H7 (cell line): ENCODE measurements around the gene MYH11. TPM values are rescaled to one million over a fixed set of nuclear protein-coding genes. Genes with fewer than 3 reads are reported as not detected.
A peak's percentile ranks its signal among the peaks of the same experiment; 100 is the strongest.
"Not testable (repeated sequence)": the region's sequence is repeated elsewhere in the genome, so short reads cannot be mapped to it uniquely, and the experiment has no call there.

ENCODE experiments used
- DNase-seq: peaks from one replicate; pipeline ENCODE4 v3.0.0; 2012
- H3K27me3 ChIP-seq: 2 replicates; pipeline ENCODE4 v1.6.0; 2011; ENCODE audit warnings: mild to moderate bottlenecking, low read length; ENCODE audit not compliant: control insufficient read depth, insufficient read depth
- H3K36me3 ChIP-seq: replicated peaks from 2 replicates; pipeline ENCODE4 v1.5.1; 2011; ENCODE audit warnings: low read length; ENCODE audit not compliant: control insufficient read depth, insufficient read depth
- H3K4me3 ChIP-seq: 2 replicates; pipeline ENCODE4 v1.5.1; 2011; ENCODE audit warnings: low read depth, mild to moderate bottlenecking, control low read depth, low read length, moderate library complexity; ENCODE audit not compliant: insufficient read depth
- total RNA-seq: library from RNA; depleted of rRNA; stranded (reverse); fragments of >200 nt; shearing (Covaris generic); gene quantifications from 2 replicates; pipeline ENCODE4 v1.2.3, GENCODE V29; 2014

MYH11 gene
- total RNA-seq, 1 experiment from 2014 or later: not detected

DNA sequence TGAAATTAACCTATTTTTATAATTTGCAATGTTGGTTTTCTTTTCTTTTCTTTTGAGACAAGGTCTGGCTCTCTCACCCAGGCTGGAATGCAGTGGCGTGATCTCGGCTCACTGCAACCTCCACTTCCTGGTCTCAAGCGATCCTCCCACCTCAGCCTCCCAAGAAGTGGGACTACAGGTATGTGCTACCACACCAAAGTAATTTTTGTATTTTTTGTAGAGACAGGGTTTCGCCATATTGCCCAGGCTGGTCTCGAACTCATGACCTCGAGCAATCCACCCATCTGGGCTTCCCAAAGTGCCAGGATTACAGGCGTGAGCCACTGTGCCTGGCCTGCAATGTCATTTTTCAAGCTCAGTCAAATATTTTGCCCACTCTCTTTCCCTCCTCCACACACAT lies 36.0 kb downstream of the MYH11 start:
- Histone ChIP-seq H3K27me3 (no peaks in the 10 kb centered on the region), H3K4me3 (no peak overlapping the region), H3K36me3 (no peaks in the 10 kb centered on the region)
- DNase-seq: no peak

DNA sequence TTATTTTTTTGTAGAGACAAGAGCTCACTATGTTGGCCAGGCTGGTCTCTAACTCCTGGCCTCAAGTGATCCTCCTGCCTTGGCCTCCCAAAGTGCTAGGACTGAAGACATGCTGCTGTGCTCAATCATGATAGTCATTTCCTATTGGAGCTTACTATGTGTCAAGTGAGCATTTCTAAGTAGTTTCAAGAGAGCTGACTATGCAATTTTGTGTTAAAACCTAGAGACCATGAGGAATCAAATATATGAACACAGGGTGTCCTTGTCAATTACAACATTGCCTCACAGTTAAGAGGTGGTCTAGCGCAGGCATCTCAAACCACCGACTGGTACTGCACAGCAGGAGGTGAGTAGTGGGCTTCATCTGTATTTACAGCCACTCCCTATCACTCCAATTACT lies 37.8 kb downstream of the MYH11 start:
- Histone ChIP-seq H3K27me3 (no peaks in the 10 kb centered on the region), H3K4me3 (no peak overlapping the region), H3K36me3 (no peaks in the 10 kb centered on the region)
- no peak for DNase-seq

DNA sequence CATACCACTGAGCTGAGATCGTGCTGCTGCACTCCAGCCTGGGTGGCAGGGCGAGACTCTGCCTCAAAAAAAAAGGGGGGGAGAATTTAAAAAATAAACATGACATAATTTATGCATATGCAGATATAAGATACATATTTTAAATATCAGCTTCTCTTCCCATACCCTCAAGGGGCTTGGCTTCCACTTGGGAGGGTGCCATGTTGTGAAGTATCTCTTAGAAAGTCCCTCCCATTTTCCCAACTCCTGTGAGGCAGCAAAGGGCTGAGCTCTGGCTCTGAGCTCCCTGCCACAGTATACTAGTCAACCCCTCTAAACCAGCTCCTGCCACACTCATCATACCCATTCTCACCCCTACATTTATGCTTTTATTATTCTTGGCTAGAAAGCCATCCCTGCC lies 39.4 kb downstream of the MYH11 start:
- no peak for DNase-seq
- H3K27me3 ChIP-seq: no peaks in the 10 kb centered on the region
- no peak overlapping the region for H3K4me3 ChIP-seq
- no peaks in the 10 kb centered on the region for H3K36me3 ChIP-seq

DNA sequence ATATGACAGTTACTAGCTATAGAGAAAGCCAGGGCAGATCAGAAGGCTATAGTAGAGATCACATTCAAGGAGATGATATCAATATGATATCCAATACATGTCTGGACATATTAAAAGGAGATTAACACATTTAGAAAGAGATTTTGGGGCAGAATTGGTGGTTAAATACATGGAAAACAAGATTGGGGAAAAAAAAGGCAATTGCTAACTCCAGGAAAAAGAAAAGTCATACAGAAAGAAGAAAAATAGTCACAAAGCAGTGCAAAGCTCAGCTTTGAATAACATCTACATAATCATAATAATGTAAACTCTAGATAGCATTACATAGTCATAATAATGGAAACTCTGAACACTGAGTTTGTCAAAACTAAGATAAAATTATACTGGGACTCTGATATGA lies 40.6 kb downstream of the MYH11 start:
- no peak overlapping the region for H3K4me3 ChIP-seq
- no peak for DNase-seq
- H3K36me3 ChIP-seq: no peaks in the 10 kb centered on the region
- no peaks in the 10 kb centered on the region for H3K27me3 ChIP-seq

DNA sequence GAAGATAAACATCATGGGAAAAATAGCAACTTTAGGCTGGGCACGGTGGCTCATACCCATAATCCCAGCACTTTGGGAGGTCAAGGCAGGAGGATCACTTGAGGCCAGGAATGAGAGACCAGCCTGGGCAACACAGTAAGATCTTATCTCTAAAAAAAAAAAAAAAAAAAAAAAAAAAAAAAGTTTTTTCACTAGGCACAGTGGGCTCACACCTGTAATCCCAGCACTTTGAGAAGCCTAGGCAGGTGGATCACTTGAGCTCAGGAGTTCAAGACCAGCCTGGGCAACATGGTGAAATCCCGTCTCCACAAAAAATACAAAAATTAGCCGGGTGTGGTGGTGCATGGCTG lies 44.5 kb downstream of the MYH11 start:
- not testable (repeated sequence) for DNase-seq, H3K36me3 ChIP-seq, H3K4me3 ChIP-seq, H3K27me3 ChIP-seq

DNA sequence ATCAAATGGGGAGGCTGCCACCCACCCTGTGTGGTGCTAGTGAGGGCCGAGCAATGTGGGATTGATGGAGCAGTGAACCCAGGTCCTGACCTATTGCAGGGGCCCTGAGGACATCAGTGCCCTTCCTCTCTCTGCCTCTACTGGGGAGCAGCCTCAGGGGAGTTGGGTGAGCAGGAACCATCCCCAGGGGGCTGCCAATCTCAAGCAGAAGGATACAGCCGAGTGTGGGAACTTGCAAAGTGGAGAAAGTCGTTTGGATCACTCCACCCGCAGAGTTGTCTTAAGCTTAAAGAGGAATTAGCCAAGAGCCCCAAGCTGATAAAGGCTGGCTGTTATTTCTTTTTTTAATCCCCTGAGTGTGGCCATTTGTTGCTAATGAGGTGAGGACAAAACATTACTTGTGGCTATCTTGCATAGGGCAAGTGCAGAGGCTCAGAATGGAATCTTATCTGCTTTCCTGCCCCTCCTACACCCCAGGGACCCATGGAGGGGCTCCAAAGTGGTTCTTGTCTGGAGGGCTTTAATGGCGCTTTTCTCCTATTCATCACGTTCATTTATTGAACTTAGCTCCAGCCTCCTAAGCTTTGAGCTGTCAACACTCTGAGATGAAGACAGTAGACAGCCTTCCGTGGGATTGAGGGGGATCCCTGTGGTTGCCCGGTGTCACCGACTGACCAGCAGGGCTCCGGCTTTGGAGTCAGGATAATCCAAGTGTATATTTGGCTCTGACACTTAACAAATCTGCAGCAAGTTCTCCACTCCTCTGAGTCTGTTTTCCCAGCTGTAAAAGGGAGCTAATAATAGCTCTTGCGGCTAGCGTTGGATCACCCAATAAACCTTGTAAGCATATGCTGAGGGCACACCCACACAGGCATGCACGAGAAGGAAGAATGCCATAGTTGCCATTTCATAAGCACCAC lies 45.1 kb downstream of the MYH11 start:
- H3K27me3 ChIP-seq: no peaks in the 10 kb centered on the region; the same call in 1 of the 2 replicates
- H3K36me3 ChIP-seq: no peaks in the 10 kb centered on the region
- no peak for DNase-seq
- H3K4me3 ChIP-seq: no peak overlapping the region

DNA sequence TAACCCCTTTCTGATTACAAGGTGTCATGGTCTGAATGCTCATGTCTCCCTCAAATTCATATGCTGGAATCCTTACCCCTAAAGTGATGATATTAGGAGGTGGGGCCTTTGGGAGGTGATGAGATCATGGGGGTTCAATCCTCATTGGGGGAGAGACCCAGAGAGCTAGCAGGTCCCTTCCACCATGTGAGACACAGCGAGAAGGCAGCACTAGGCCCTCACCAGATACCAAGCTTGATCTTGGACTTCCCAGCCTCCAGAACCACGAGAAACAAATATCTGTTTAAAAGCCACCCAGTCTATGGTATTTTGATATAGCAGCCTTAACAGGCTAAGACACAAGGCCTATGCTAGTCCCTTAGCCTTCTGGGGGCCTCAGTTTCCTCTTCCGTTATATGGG lies 45.9 kb downstream of the MYH11 start:
- DNase-seq: no peak
- H3K36me3 ChIP-seq: no peaks in the 10 kb centered on the region
- no peaks in the 10 kb centered on the region; the same call in 1 of the 2 replicates for H3K27me3 ChIP-seq
- H3K4me3 ChIP-seq: no peak overlapping the region

DNA sequence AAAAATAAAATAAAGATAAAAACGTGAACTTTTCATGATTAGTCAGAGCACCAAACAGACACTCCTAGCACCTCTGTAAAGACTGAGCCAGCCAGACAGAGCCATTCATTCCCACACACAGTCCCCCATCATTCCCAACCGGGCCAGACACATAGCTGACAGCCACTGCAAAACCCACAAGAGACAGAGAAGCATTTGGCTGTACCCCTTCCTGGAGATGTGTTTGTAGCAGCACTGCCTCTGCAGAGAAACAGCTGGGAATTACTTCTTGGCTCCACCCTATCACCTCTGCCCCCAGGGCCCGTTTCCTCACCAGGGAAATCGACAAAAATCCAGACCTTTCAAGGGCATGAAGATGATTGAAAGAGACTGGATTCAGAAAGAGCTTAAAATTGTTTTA lies 46.4 kb downstream of the MYH11 start:
- Histone ChIP-seq H3K36me3 (no peaks in the 10 kb centered on the region), H3K27me3 (no peaks in the 10 kb centered on the region; the same call in 1 of the 2 replicates), H3K4me3 (no peak overlapping the region)
- DNase-seq: no peak

DNA sequence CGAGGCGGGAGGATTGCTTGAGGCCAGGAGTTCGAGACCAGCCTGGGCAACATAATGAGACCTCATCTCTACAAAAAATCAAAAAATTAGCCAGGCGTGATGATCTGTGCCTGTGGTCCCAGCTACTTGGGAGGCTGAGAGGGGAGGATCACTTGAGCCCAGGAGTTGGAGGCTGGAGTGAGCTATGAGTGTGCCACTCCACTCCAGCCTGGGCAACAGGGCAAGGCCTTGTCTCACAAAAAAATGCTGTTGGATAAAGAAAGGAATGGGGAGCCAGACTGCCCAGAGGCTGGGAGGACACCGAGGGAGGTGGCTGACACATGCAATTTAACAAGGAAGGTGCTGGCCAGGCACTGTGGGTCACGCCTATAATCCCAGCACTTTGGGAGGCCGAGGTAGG lies 47.5 kb downstream of the MYH11 start:
- not testable (repeated sequence) for H3K36me3 ChIP-seq, H3K27me3 ChIP-seq, H3K4me3 ChIP-seq, DNase-seq

DNA sequence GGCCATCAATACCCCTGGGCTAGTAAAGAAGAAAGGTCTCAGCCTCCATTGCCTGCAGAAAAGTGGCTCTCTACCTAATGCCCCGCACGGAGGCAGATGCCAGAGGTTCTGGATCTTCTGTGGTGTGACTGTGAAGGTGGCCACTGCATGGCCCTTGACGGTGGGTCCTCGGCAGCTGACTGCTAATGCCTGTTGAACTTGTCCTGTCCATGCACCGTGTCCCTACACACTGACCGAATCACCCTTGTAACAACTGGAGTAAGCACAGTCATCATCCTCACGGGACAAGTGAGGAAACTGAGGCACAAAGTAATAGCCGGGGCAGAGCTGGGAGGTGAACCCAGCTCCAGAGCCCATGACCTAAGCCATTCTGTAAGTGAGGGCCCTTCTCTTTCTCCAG lies 48.8 kb downstream of the MYH11 start:
- no peaks in the 10 kb centered on the region for H3K36me3 ChIP-seq
- no peak overlapping the region for H3K4me3 ChIP-seq
- DNase-seq: no peak
- H3K27me3 ChIP-seq: no peaks in the 10 kb centered on the region; the same call in 1 of the 2 replicates

DNA sequence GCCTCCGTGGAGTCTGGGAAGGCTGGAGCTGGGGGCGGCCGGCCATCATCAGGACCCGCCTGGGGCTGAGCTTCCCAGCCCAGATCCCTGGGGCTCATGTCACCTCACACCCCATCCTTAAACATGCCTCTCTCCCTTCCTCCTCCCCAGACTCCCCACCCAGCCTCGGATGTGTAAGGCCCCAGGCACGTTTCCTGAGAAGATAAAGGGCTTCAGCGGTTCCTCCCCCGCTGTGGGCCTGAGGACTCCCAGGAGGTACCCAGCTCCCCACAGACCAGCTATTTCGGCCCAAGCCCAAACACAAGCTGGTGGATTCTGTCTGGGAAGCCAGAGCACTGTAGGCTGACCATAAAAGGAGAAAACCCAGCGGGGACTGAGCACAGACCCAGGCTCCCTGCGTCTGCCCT lies 49.2 kb downstream of the MYH11 start:
- Histone ChIP-seq H3K4me3 (no peak overlapping the region), H3K27me3 (no peaks in the 10 kb centered on the region; the same call in 1 of the 2 replicates), H3K36me3 (no peaks in the 10 kb centered on the region)
- DNase-seq: peak; percentile 57

DNA sequence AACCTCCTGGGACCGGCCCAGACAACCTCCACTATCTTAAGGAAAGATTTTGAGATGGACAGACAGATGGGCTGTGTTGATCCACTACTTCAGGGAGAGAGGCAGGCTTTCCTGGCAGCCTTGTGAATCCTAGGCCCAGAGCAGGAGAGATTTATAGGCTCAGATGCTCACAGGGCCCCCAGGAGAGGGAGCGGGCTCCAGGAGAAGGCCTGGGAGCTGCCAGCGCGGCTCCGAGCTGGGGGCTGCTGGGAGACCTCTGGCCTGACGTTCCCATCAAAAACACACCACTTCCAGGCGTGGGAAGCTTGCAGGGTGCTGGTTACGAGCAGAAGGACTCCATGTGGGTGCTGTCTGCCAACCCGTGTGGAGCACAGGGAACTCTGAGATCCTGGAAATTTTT lies 53.2 kb downstream of the MYH11 start:
- DNase-seq: no peak
- no peaks in the 10 kb centered on the region for H3K36me3 ChIP-seq
- no peak overlapping the region for H3K4me3 ChIP-seq
- no peaks in the 10 kb centered on the region; the same call in 1 of the 2 replicates for H3K27me3 ChIP-seq

DNA sequence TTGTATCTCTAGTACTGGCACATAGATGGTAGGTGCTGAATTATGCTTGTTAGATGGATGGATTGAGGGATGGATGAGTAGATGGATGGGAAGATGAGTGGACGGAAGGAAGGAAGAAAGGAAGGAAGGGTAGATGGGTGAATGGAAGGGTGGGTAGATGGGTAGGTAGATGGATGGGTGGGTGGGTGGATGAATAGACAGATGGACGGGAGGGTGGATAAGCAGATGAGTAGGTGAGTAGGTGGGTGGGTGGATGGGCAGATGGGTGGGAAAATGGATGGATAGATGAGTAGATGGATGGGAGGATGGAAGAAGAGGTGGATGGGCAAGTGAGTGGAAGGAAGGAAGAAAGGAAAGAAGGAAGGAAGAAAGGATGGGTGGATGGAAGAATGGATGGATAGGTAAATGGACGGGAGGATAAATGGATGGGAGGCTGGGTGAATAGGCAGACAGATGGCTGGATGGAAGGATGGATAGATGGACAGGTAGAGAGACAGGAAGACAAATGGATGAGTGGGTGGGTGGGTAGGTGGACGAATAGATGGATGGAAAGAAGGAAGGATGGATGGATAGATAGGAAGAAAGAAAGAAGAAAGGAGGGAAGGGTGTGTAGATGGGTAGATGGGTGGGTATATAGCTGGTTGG lies 56.9 kb downstream of the MYH11 start:
- no peaks in the 10 kb centered on the region for H3K27me3 ChIP-seq
- DNase-seq: no peak

DNA sequence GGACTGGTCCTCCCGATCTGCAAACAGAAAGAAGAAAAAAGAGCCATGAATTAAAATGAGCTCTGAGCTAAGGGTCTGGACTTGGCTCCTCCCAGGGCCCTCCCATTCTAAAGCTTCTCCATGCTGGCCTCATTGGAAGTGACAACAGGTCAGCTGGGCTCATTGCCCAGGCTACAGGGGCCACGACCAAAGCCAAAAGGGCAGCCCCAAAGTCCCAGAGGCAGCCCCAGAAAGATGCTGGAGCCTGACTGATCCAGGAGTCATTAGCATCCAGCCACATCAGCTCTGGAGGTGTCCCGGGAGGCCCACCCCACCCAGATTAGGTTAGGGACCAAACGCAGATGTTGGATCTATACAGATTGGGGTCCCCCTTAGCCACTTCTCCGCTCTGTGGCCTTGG lies 58.2 kb downstream of the MYH11 start:
- Histone ChIP-seq H3K36me3 (no peaks in the 10 kb centered on the region), H3K27me3 (no peaks in the 10 kb centered on the region), H3K4me3 (no peak overlapping the region)
- no peak for DNase-seq

More for the DNA sequence above, 56.9 kb downstream of the MYH11 start:
- Histone ChIP-seq H3K4me3 (no peak overlapping the region), H3K36me3 (no peaks in the 10 kb centered on the region)

DNA sequence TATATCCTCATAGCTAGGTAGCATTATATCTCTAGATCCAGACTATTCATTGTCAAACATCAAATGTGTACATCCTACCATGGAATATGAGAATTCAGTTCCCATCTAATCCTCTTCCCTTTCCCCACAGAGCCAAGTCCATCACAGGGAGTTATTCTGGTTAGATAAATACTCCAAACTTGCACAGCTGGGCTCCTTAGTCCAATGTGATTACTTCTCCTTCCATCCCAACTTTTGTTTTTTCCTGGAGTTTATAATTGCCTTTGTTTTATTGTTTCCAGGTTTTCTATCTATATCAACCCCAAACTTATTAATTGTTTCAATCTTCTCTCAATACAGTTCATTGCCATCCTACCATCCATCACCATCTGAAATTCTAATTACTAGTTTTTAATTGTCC lies 59.9 kb downstream of the MYH11 start:
- no peaks in the 10 kb centered on the region for H3K36me3 ChIP-seq
- no peaks in the 10 kb centered on the region for H3K27me3 ChIP-seq
- no peak for DNase-seq
- H3K4me3 ChIP-seq: no peak overlapping the region
